ENCODE results near the gene SKAP1.

The SKAP1 gene

DNA sequence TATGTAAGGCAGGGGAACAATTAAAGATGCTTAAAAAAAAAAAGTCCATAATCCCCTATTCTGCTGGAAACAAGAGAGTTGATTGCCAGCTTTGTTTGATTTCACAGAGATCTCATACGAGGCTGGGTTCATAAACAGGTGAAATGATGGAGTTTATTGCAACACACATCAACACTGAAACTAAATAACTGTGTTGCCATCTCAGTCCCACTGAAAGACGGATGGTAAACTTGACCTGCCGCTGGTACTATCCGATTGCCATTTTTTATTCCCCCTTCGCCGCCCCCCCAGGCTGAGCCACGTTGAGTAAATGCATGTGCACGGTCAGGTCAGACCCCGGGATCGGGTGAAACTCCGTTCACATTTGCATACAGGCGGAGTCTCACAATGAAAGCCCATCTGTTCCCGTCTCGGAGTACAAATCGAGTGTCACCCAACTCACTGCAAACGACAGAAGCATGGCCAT is 119.2 kb downstream of the SKAP1 start:
- H3K4me3 ChIP-seq (replicated peaks; ENCODE audit: low read depth, low read length): no peak overlapping the region
- TF ChIP-seq, protein P1, sequence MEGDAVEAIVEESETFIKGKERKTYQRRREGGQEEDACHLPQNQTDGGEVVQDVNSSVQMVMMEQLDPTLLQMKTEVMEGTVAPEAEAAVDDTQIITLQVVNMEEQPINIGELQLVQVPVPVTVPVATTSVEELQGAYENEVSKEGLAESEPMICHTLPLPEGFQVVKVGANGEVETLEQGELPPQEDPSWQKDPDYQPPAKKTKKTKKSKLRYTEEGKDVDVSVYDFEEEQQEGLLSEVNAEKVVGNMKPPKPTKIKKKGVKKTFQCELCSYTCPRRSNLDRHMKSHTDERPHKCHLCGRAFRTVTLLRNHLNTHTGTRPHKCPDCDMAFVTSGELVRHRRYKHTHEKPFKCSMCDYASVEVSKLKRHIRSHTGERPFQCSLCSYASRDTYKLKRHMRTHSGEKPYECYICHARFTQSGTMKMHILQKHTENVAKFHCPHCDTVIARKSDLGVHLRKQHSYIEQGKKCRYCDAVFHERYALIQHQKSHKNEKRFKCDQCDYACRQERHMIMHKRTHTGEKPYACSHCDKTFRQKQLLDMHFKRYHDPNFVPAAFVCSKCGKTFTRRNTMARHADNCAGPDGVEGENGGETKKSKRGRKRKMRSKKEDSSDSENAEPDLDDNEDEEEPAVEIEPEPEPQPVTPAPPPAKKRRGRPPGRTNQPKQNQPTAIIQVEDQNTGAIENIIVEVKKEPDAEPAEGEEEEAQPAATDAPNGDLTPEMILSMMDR (IDR thresholded peaks at IDR 0.05; ENCODE audit: low read depth, low read length, missing control alignments): no peak
- no peak for DNase-seq (ENCODE audit: extremely low read depth, low read depth)

DNA sequence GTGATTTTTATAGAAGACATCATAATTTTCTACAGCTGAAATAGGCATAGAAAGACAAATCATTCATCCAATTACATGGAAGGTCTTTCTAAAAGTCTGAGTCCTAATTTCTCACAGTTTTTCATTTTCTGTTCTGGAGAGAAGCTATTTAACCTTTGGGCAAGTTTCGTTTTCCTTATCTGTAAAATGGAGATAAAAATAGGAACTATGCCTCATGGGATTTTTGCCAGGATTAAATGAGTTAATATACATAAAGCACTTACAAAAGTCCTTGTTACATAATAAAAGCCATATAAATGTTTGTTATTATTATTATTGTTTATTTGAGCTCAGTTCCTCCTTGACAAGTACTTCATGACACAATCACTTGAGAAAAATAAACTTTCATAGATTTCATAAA is 121.4 kb downstream of the SKAP1 start:
- no peak overlapping the region for H3K4me3 ChIP-seq (replicated peaks; ENCODE audit: low read depth, low read length)
- DNase-seq (ENCODE audit: extremely low read depth, low read depth): no peak
- TF ChIP-seq, protein P1 (IDR thresholded peaks at IDR 0.05; ENCODE audit: low read depth, low read length, missing control alignments): no peak

DNA sequence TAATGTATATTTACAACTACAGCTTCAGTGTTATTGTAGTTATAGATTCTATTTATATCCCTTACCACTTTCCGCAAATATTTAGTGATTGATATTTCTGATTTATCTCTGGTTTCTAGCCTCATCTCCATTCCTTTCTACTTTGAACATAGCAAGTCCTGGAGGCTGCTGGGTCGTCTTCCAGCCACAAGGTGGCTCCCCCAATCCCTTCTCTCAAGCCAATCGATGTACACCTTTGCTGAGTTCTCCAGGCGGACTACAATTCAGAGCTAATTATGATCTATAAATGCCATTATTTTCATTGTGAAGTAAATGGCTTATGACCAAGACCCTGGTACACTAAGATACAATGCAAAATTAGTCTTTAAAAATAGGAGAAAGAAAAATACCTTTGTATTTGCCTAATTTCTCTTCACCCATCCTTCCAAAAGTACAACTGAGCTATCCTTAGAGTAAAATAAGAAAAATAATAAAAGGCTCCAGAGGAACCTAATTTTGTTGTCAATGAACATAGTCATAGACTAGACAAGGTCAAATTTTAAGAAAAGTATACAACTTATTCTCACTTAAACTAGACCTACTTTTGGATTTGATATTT is 122.1 kb downstream of the SKAP1 start:
- no peak overlapping the region for H3K4me3 ChIP-seq (replicated peaks; ENCODE audit: low read depth, low read length)
- peak; percentile 9 for DNase-seq (ENCODE audit: extremely low read depth, low read depth)
- TF ChIP-seq, protein P1 (IDR thresholded peaks at IDR 0.05; ENCODE audit: low read depth, low read length, missing control alignments): peak; percentile 90

DNA sequence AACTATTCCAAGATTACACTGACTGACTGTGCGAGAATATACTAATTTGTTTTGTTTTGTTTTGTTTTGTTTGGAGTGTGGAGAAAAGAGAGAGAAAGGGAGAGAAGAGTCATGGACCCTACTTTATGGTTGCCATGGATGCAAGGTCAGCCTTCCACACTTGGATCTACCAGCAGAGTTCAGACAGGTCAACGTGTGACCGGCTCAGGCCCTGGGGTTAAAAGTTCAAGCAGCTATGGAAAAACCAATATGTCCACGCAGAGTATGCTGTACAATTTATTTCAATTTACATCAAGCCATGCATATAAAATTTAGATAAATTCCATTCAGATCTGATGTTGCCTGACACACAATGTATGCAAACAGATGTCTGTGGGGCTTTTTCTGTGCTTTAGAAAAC is 122.8 kb downstream of the SKAP1 start:
- no peak overlapping the region for H3K4me3 ChIP-seq (replicated peaks; ENCODE audit: low read depth, low read length)
- TF ChIP-seq, protein P1 (IDR thresholded peaks at IDR 0.05; ENCODE audit: low read depth, low read length, missing control alignments): no peak
- DNase-seq (ENCODE audit: extremely low read depth, low read depth): no peak

DNA sequence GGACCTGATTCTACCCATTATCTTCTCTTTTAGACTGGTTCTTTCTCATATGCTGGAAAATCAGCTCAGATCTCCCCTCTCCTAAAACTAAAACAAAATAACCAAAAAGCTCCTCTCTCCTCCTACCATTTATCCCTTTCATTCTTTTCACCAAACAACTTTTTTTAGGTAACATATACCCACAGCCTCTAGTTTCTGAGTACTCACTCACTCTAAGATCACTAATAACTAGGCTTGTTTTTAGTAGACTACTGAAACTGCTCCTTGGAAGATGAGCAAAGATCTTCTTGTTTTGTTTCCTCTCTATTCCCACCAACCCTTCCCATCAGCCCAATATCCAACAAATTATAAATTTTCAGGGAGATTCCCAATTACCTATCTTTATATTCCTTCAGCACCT is 129.0 kb downstream of the SKAP1 start:
- DNase-seq (ENCODE audit: extremely low read depth, low read depth): no peak
- TF ChIP-seq, protein P1 (IDR thresholded peaks at IDR 0.05; ENCODE audit: low read depth, low read length, missing control alignments): no peak
- H3K4me3 ChIP-seq (replicated peaks; ENCODE audit: low read depth, low read length): no peak overlapping the region

DNA sequence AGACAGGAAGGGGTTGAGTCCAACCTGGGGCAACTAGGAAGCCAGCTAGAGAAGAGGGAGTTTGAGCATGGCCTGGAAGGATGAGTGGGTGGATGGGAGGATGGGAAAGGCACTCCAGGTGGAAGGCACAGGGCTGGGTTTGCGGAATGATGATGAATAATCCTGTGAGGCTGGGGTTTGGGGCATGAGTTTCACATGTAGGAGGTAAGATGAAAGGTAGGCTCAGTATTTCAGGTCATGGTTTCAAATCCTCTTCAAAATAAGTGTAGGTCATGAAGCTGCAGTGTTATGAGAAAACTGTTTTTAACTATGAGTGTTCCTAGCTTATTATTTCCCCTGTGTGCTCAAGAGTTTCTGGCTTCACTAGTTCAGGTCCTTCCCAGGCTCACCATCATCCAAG is 130.3 kb downstream of the SKAP1 start:
- no peak overlapping the region for H3K4me3 ChIP-seq (replicated peaks; ENCODE audit: low read depth, low read length)
- TF ChIP-seq, protein P1 (IDR thresholded peaks at IDR 0.05; ENCODE audit: low read depth, low read length, missing control alignments): no peak
- no peak for DNase-seq (ENCODE audit: extremely low read depth, low read depth)

DNA sequence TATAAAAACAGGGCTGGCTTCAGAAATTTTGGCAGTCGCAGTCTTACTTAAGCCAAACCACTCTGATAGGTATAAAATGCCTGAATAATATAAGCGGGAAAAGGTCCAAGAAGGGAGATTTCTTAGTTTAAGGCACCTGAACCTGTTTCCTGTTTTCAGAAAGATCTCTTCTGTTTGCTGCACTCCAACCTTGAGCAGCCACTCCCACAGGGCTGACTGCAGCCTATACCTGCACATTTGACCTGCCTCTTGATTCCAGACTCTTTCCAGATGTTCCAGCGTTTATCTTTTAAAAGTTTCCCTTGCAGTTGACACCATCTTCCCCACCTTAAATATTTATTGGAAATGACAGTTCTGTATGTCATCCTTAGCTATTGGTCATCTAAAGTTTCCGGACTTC is 132.2 kb downstream of the SKAP1 start:
- no peak overlapping the region for H3K4me3 ChIP-seq (replicated peaks; ENCODE audit: low read depth, low read length)
- TF ChIP-seq, protein P1 (IDR thresholded peaks at IDR 0.05; ENCODE audit: low read depth, low read length, missing control alignments): no peak
- DNase-seq (ENCODE audit: extremely low read depth, low read depth): no peak

All from HFF-Myc (cell line).